GM12891 (cell line): ENCODE results near the gene FMN1.

Source experiments
- POLR2A ChIP-seq: IDR thresholded peaks from 2 replicates; pipeline ENCODE4 v1.6.1; 2011; ENCODE audit warnings: low read depth, low read length, control low read depth
- POLR2AphosphoS5 ChIP-seq: IDR thresholded peaks from 2 replicates; pipeline ENCODE4 v1.6.1; 2011; ENCODE audit warnings: low read depth, low read length, control low read depth
- TAF1 ChIP-seq: IDR thresholded peaks from 2 replicates; pipeline ENCODE4 v1.6.1; 2011; ENCODE audit warnings: low read depth, low read length, control low read depth

GRCh38 chr15:33029109-33029652, 165.3 kb downstream of the FMN1 start:
- no peak for TF ChIP-seq POLR2A
- TF ChIP-seq POLR2AphosphoS5, result no peak
- no peak for TF ChIP-seq TAF1
